Astrocyte (in vitro differentiated cells and primary cell): ENCODE measurements around the gene URM1. TPM values are rescaled to one million over a fixed set of nuclear protein-coding genes. Genes with fewer than 3 reads are reported as not detected.

Experiments
- DNase-seq: peaks from one replicate; pipeline ENCODE4 v3.0.0-alpha.2; 2010; ENCODE audit warnings: low read depth
- FAIRE-seq: peaks from 2 replicates; lab custom pipeline; 2011; peaks lifted over from hg19 to GRCh38; lab: Jason Lieb, UNC
- H2AFZ ChIP-seq: 2 replicates; pipeline ENCODE4 v1.6.0; 2012; ENCODE audit warnings: low read depth, low read length, inconsistent platforms
- H3K27ac ChIP-seq: 2 replicates; pipeline ENCODE4 v1.5.1; 2011; ENCODE audit warnings: low read depth, low read length, inconsistent platforms
- H3K27me3 ChIP-seq: 2 replicates; pipeline ENCODE4 v1.6.0; 2011; ENCODE audit warnings: low read length, inconsistent platforms; ENCODE audit not compliant: insufficient read depth
- H3K36me3 ChIP-seq: 2 replicates; pipeline ENCODE4 v1.5.1; 2011; ENCODE audit warnings: low read length, inconsistent platforms; ENCODE audit not compliant: insufficient read depth
- H3K4me1 ChIP-seq: 2 replicates; pipeline ENCODE4 v1.5.1; 2011; ENCODE audit warnings: low read length, inconsistent platforms; ENCODE audit not compliant: insufficient read depth
- H3K4me2 ChIP-seq: 2 replicates; pipeline ENCODE4 v1.6.0; 2012; ENCODE audit warnings: low read length, inconsistent platforms
- H3K4me3 ChIP-seq: 2 replicates; pipeline ENCODE4 v1.5.1; 2011; ENCODE audit warnings: low read depth, mild to moderate bottlenecking, low read length, inconsistent platforms; ENCODE audit not compliant: insufficient read depth
- H3K79me2 ChIP-seq: 2 replicates; pipeline ENCODE4 v1.6.0; 2012; ENCODE audit warnings: mild to moderate bottlenecking, low read length, inconsistent platforms; ENCODE audit not compliant: insufficient read depth
- H3K9ac ChIP-seq: 2 replicates; pipeline ENCODE4 v1.6.0; 2012; ENCODE audit warnings: mild to moderate bottlenecking, low read length, inconsistent platforms
- H3K9me3 ChIP-seq: 2 replicates; pipeline ENCODE4 v1.5.1; 2012; ENCODE audit warnings: low read depth, mild to moderate bottlenecking, low read length, inconsistent platforms; ENCODE audit not compliant: insufficient read depth
- H4K20me1 ChIP-seq: 2 replicates; pipeline ENCODE4 v1.6.0; 2012; ENCODE audit warnings: low read length, inconsistent platforms; ENCODE audit not compliant: insufficient read depth
- H3K27ac Mint-ChIP-seq: one replicate; pipeline ENCODE4 v1.8.0; 2021; ENCODE audit warnings: mild to moderate bottlenecking, mixed read lengths; ENCODE audit not compliant: unreplicated experiment
- H3K27me3 Mint-ChIP-seq: one replicate; pipeline ENCODE4 v1.8.0; 2021; ENCODE audit warnings: low read depth, mixed read lengths; ENCODE audit not compliant: unreplicated experiment
- H3K36me3 Mint-ChIP-seq: one replicate; pipeline ENCODE4 v1.8.0; 2021; ENCODE audit warnings: low read depth, mixed read lengths; ENCODE audit not compliant: unreplicated experiment
- H3K4me1 Mint-ChIP-seq: one replicate; pipeline ENCODE4 v1.8.0; 2021; ENCODE audit warnings: low read depth, mixed read lengths; ENCODE audit not compliant: unreplicated experiment
- H3K4me3 Mint-ChIP-seq: one replicate; pipeline ENCODE4 v1.8.0; 2021; ENCODE audit warnings: mild to moderate bottlenecking, moderate library complexity, mixed read lengths; ENCODE audit not compliant: unreplicated experiment
- H3K9me3 Mint-ChIP-seq: one replicate; pipeline ENCODE4 v1.8.0; 2021; ENCODE audit warnings: mild to moderate bottlenecking, mixed read lengths; ENCODE audit not compliant: unreplicated experiment
- CTCF ChIP-seq: IDR thresholded peaks from 2 replicates; pipeline ENCODE4 v1.5.1; 2011; ENCODE audit warnings: low read depth, mild to moderate bottlenecking, inconsistent platforms, low read length, moderate library complexity; ENCODE audit not compliant: insufficient read depth
- EZH2 ChIP-seq: IDR thresholded peaks from 2 replicates; pipeline ENCODE4 v1.6.1; 2012; ENCODE audit warnings: mild to moderate bottlenecking, low read length, inconsistent platforms; ENCODE audit not compliant: insufficient read depth
- microRNA-seq: library from miRNA; unstranded; fragments of <30 nt; microRNA quantifications from one replicate; pipeline ENCODE4 v1.2.0, GENCODE V29; 2020
- total RNA-seq: library from RNA; stranded (reverse); gene quantifications from 2 replicates; pipeline ENCODE4 v1.2.1, GENCODE V29; 2021

URM1 gene
- total RNA-seq, 1 donor from 2014 or later = 50.7 TPM

DNA sequence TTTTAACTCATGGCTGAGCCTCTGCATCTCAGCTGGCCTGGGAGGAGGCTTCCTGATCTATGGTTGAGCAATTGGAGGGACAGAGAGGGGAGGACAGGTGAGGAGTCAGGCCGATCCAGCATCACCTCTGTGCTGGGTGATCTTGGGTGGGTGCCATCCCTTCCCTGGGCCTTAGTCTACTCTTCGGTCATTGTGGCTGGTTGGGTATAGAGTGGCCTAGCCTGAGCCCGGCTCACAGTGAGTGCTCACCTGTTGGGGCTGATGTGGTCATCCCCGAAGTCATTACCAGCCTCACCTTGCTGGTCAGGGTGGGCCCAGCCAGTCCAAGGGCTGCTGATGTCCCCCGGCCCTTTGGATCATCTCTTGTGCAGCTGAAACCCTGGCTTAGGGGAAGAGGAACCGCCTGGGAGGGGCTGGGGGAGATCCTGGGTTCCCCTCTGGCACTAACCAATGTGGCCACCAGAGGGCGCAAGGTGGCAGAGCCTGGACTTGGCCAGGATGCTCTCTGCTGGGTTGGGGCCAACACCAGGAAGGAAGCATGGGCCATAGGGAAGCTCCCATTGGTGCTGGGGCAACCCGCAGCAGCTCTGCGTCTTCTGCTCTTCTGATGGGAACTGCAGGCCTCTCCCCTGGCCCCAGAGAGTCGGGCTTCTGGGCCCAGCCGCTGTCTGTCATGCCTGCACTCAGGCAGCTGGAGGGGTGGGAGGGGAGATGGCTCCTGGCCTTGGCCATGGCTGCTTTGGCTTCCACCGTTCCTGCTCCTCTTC lies 67.4 kb downstream of the URM1 start:
- no peaks in the 10 kb centered on the region for H3K36me3 ChIP-seq
- no peaks in the 10 kb centered on the region for H3K9me3 ChIP-seq
- peak; percentile 42 for DNase-seq
- no peak overlapping the region for H3K4me2 ChIP-seq
- H3K4me1 Mint-ChIP-seq = no peaks in the 10 kb centered on the region
- peaks cover 4% of the 10 kb centered on the region for H3K27me3 Mint-ChIP-seq
- H3K27ac Mint-ChIP-seq = no peak overlapping the region
- TF ChIP-seq EZH2 = no peak
- TF ChIP-seq CTCF = peak; percentile 74
- H3K4me3 Mint-ChIP-seq = no peak overlapping the region
- no peak overlapping the region for H3K27ac ChIP-seq
- no peaks in the 10 kb centered on the region for H4K20me1 ChIP-seq
- no peak overlapping the region for H3K9ac ChIP-seq
- no peak overlapping the region for H3K4me3 ChIP-seq
- H2AFZ ChIP-seq = no peak overlapping the region
- no peaks in the 10 kb centered on the region for H3K79me2 ChIP-seq
- peaks cover 1% of the 10 kb centered on the region for H3K36me3 Mint-ChIP-seq
- H3K9me3 Mint-ChIP-seq = no peaks in the 10 kb centered on the region
- no peaks in the 10 kb centered on the region for H3K4me1 ChIP-seq
- no peak for FAIRE-seq
- H3K27me3 ChIP-seq = no peaks in the 10 kb centered on the region

DNA sequence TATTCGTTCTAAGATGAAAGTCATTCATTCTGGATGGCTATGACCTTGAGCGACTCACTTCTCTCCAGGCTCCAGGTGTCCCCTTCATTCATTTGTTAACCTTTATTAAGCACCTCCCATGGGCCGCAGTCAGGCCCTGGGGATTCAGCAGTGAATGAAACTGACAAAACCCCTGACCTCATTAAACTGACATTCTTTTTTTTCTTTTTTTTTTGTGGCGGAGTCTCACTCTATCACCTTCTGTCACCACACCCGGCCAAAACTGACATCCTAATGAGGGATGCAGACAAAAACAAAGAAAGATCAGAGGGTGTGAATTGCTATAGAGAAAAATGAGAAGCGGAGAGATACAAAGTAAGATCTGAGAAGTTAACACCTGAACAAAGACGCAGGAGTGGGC lies 68.1 kb downstream of the URM1 start:
- Histone ChIP-seq H3K9ac (no peak overlapping the region), H4K20me1 (no peaks in the 10 kb centered on the region), H3K9me3 (no peaks in the 10 kb centered on the region), H3K79me2 (no peaks in the 10 kb centered on the region), H3K4me1 (no peaks in the 10 kb centered on the region), H3K36me3 (no peaks in the 10 kb centered on the region), H2AFZ (no peak overlapping the region), H3K27ac (no peak overlapping the region), H3K27me3 (no peaks in the 10 kb centered on the region), H3K4me3 (no peak overlapping the region), H3K4me2 (no peak overlapping the region)
- FAIRE-seq (no peak), DNase-seq (no peak)
- H3K4me3 Mint-ChIP-seq = no peak overlapping the region
- no peaks in the 10 kb centered on the region for H3K4me1 Mint-ChIP-seq
- peaks cover 1% of the 10 kb centered on the region for H3K36me3 Mint-ChIP-seq
- no peak overlapping the region for H3K27ac Mint-ChIP-seq
- H3K9me3 Mint-ChIP-seq = no peaks in the 10 kb centered on the region
- peaks cover 4% of the 10 kb centered on the region for H3K27me3 Mint-ChIP-seq
- TF ChIP-seq CTCF (no peak), EZH2 (no peak)

Small RNA genes lying within 50 kb of the gene (microRNA-seq; reads per million reads assigned to microRNA genes)
- gene MIR219B = not detected

Other genes with a start within 250 kb of the URM1 start
- 44.1 and 44.4 TPM in 2 replicates for gene PTGES2, start 243.6 kb upstream of the URM1 start, total RNA-seq
- gene LCN2, start 221.9 kb upstream of the URM1 start, total RNA-seq = not detected in 2 replicates
- 47.3 and 56.6 TPM in 2 replicates for gene BBLN, start 211.1 kb upstream of the URM1 start, total RNA-seq
- gene CIZ1, start 179.8 kb upstream of the URM1 start, total RNA-seq = 110 and 117 TPM in 2 replicates
- 29.7 and 37.6 TPM in 2 replicates for gene DNM1, start 168.0 kb upstream of the URM1 start, total RNA-seq
- 105 and 117 TPM in 2 replicates for gene GOLGA2, start 95.4 kb upstream of the URM1 start, total RNA-seq
- 29.2 and 30.8 TPM in 2 replicates for gene SWI5, start 95.1 kb upstream of the URM1 start, total RNA-seq
- 26.6 and 27.9 TPM in 2 replicates for gene TRUB2, start 48.9 kb upstream of the URM1 start, total RNA-seq
- gene COQ4, start 48.5 kb upstream of the URM1 start, total RNA-seq = 31.4 and 31.5 TPM in 2 replicates
- 26.1 and 26.9 TPM in 2 replicates for gene SLC27A4, start 30.8 kb upstream of the URM1 start, total RNA-seq
- 66.1 and 99.8 TPM in 2 replicates for gene CERCAM, start 49.5 kb downstream of the URM1 start, total RNA-seq
- gene ODF2, start 84.6 kb downstream of the URM1 start, total RNA-seq = 26.2 and 28.1 TPM in 2 replicates
- gene GLE1, start 133.3 kb downstream of the URM1 start, total RNA-seq = 15.0 and 17.5 TPM in 2 replicates
- 523 and 604 TPM in 2 replicates for gene SPTAN1, start 181.2 kb downstream of the URM1 start, total RNA-seq